ENCODE data around the gene ZNF785. TPM values are rescaled to one million over a fixed set of nuclear protein-coding genes. Genes with fewer than 3 reads are reported as not detected.

ZNF785 gene
- total and polyA plus RNA-seq, 2 of the 13 experiments (the other 11 are each of a cell fraction or from before 2014, with no cell fraction given) = 0.01 TPM; not detected in 1

DNA sequence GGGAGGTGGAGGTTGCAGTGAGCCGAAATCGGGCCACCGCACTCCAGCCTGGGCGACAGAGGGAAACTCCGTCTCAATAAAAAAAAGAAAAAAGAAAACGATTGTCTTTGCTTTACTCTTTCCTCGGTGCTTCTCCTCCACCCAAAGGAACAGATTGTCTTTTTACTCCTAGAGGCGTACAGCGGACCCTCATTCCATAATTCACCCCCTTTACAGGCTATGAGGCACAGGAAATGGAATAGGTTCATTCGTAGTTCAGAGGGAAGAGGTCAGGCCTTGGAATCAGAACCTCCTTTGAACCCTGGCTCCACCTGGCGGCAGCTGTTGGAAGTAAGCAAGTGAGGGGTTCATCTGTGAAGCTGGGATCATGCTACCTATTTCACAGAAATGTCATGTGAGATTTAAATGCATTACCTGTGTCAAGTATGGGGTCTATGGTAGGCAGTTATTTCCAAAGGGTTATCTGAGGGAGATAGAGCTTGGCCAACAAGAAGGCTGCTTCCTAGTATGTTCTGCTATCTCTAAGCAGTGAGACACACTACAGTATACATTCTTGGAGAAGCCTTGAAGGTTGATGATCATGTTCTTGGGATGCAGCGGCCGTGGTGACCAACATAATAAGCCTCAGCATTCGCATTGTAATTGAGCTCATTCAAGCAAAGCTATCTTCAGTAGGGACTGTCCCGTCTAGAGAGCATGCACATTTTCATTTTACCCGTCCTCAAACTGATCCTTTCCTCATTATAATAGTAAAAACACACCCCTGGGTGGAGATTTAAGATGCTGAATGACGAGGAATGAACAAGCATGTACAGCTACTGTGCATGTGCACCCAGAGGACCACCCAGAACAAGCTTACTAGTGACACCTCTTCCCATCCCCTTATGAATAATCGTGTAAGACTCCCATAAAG, 43.4 kb upstream of the ZNF785 start (continued):
- no peak for TF ChIP-seq MAFK (conservative IDR thresholded peaks at IDR 0.05 in 1 of 2, IDR thresholded peaks at IDR 0.05 in 1 of 2; ENCODE audit: low read length in 2 of 2)
- TF ChIP-seq JUND (CRISPR knock-in tag; IDR thresholded peaks at IDR 0.05) = no peak
- no peak for TF ChIP-seq JARID2 (CRISPR knock-in tag; IDR thresholded peaks at IDR 0.05; ENCODE audit: insufficient replicate concordance)
- TF ChIP-seq, protein P1, sequence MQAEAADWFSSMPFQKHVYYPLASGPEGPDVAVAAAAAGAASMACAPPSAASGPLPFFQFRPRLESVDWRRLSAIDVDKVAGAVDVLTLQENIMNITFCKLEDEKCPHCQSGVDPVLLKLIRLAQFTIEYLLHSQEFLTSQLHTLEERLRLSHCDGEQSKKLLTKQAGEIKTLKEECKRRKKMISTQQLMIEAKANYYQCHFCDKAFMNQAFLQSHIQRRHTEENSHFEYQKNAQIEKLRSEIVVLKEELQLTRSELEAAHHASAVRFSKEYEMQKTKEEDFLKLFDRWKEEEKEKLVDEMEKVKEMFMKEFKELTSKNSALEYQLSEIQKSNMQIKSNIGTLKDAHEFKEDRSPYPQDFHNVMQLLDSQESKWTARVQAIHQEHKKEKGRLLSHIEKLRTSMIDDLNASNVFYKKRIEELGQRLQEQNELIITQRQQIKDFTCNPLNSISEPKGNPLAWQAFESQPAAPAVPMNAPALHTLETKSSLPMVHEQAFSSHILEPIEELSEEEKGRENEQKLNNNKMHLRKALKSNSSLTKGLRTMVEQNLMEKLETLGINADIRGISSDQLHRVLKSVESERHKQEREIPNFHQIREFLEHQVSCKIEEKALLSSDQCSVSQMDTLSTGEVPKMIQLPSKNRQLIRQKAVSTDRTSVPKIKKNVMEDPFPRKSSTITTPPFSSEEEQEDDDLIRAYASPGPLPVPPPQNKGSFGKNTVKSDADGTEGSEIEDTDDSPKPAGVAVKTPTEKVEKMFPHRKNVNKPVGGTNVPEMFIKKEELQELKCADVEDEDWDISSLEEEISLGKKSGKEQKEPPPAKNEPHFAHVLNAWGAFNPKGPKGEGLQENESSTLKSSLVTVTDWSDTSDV (CRISPR knock-in tag; IDR thresholded peaks at IDR 0.05) = no peak
- TF ChIP-seq HOXA3 (CRISPR knock-in tag; IDR thresholded peaks at IDR 0.05) = peak; percentile 54; the same call in 1 of the 2 replicates
- TF ChIP-seq YY1 (IDR thresholded peaks at IDR 0.05; ENCODE audit: insufficient read depth, insufficient replicate concordance, low read depth, low read length) = no peak

DNA sequence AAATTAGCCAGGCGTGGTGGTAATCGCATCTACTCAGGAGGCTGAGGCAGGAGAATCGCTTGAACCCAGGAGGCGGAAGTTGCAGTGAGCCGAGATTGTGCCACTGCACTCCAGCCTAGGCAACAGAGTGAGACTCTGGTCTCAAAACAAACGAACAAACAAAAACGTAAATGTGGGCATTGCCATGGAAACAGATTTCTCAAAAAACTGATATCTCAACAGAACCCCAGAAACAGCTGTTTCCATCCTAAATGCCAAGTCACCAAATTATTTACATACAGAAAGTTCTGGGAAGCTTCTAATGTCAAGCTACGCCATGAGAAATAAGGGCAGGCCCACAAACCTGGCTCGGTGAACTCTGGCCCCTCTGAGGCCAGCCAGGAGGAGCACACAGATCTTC, 40.7 kb upstream of the ZNF785 start:
- H4K20me1 ChIP-seq (ENCODE audit: insufficient read depth, low read length) = no peaks in the 10 kb centered on the region
- POLR2A ChIA-PET = interaction anchor here (1.3 kb wide), 1 partner anchor 16 kb away, joined by 5 read pairs; the partner anchor contains the start of gene ZNF689
- peaks cover 0 to 12% of the 10 kb centered on the region in 2 experiments; a peak in 2 of 5 replicates for H3K27me3 ChIP-seq (ENCODE audit: control insufficient read depth in 1 of 2, insufficient read depth in 2 of 2, low read length in 2 of 2)
- ATAC-seq (no peak), DNase-seq (ENCODE audit: low spot score) (no peak), FAIRE-seq (no peak)
- intact Hi-C loops (cut with micrococcal nuclease; ENCODE audit: unreplicated experiment) (no loop called here), in situ Hi-C loops (cut with HindIII; ENCODE audit: extremely low pct_ligation_motif_present, low pct_unique_long_range_greater_than_20kb) (loop anchor here (25.0 kb wide), 1 partner anchor 539 kb away; the partner anchor contains the start of genes PPP4C, TBX6 and YPEL3)
- no peak overlapping the region for H3K27ac ChIP-seq (ENCODE audit: extremely low read length, insufficient read depth, low read length)
- no peaks in the 10 kb centered on the region for H3K79me2 ChIP-seq (ENCODE audit: insufficient read depth, low read length)
- no peak overlapping the region for H3K4me3 ChIP-seq (replicated peaks in 1 of 3; ENCODE audit: insufficient read depth in 1 of 3, low read depth in 2 of 3, low read length in 3 of 3)
- peaks cover 67% of the 10 kb centered on the region for H3K4me1 ChIP-seq (ENCODE audit: insufficient read depth, low read length)
- peak overlapping the region; percentile 48 for H3K4me2 ChIP-seq (ENCODE audit: low read depth, low read length)
- H3K36me3 ChIP-seq (replicated peaks in 1 of 2; ENCODE audit: control insufficient read depth in 1 of 2, insufficient read depth in 2 of 2, low read length in 2 of 2) = no peaks in the 10 kb centered on the region
- H3K9me3 ChIP-seq (ENCODE audit: low read length) = no peaks in the 10 kb centered on the region
- no peak overlapping the region for H2AFZ ChIP-seq (ENCODE audit: low read length)
- no TSS peak for BruUV-seq (replicated peaks)
- WGBS (ENCODE audit: low lambda C conversion rate) = 44% methylated on average over 9 of the region's 9 CpGs
- H3K9ac ChIP-seq (ENCODE audit: insufficient read depth, low read depth, low read length) = peak overlapping the region; percentile 3; the same call in 1 of the 2 replicates
- CTCF ChIA-PET (ENCODE audit: low intra/inter-chr PET ratio, low total read pairs) = no interaction called here
- TF ChIP-seq SMC3 (IDR thresholded peaks at IDR 0.05; ENCODE audit: low read length) = no peak
- TF ChIP-seq, protein P2, sequence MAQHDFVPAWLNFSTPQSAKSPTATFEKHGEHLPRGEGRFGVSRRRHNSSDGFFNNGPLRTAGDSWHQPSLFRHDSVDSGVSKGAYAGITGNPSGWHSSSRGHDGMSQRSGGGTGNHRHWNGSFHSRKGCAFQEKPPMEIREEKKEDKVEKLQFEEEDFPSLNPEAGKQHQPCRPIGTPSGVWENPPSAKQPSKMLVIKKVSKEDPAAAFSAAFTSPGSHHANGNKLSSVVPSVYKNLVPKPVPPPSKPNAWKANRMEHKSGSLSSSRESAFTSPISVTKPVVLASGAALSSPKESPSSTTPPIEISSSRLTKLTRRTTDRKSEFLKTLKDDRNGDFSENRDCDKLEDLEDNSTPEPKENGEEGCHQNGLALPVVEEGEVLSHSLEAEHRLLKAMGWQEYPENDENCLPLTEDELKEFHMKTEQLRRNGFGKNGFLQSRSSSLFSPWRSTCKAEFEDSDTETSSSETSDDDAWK (CRISPR knock-in tag; IDR thresholded peaks at IDR 0.05) = no peak
- TF ChIP-seq, protein P3, sequence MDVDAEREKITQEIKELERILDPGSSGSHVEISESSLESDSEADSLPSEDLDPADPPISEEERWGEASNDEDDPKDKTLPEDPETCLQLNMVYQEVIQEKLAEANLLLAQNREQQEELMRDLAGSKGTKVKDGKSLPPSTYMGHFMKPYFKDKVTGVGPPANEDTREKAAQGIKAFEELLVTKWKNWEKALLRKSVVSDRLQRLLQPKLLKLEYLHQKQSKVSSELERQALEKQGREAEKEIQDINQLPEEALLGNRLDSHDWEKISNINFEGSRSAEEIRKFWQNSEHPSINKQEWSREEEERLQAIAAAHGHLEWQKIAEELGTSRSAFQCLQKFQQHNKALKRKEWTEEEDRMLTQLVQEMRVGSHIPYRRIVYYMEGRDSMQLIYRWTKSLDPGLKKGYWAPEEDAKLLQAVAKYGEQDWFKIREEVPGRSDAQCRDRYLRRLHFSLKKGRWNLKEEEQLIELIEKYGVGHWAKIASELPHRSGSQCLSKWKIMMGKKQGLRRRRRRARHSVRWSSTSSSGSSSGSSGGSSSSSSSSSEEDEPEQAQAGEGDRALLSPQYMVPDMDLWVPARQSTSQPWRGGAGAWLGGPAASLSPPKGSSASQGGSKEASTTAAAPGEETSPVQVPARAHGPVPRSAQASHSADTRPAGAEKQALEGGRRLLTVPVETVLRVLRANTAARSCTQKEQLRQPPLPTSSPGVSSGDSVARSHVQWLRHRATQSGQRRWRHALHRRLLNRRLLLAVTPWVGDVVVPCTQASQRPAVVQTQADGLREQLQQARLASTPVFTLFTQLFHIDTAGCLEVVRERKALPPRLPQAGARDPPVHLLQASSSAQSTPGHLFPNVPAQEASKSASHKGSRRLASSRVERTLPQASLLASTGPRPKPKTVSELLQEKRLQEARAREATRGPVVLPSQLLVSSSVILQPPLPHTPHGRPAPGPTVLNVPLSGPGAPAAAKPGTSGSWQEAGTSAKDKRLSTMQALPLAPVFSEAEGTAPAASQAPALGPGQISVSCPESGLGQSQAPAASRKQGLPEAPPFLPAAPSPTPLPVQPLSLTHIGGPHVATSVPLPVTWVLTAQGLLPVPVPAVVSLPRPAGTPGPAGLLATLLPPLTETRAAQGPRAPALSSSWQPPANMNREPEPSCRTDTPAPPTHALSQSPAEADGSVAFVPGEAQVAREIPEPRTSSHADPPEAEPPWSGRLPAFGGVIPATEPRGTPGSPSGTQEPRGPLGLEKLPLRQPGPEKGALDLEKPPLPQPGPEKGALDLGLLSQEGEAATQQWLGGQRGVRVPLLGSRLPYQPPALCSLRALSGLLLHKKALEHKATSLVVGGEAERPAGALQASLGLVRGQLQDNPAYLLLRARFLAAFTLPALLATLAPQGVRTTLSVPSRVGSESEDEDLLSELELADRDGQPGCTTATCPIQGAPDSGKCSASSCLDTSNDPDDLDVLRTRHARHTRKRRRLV (CRISPR knock-in tag; IDR thresholded peaks at IDR 0.05) = no peak
- TF ChIP-seq ZNF468 (CRISPR knock-in tag; IDR thresholded peaks at IDR 0.05) = no peak
- no peak for TF ChIP-seq KMT2B (CRISPR knock-in tag; IDR thresholded peaks at IDR 0.05)
- no peak for TF ChIP-seq KLF9 (CRISPR knock-in tag; IDR thresholded peaks at IDR 0.05; ENCODE audit: low read depth)
